WTC11 (cell line): ENCODE measurements around the gene DSC3.

Source experiments
- CREB1 ChIP-seq: sonication (generic); formaldehyde crosslinking; IDR thresholded peaks from 2 replicates; pipeline ENCODE4 v1.8.0; 2023; ENCODE audit warnings: mild to moderate bottlenecking, missing genetic modification reagents
- CTCF ChIP-seq: fragments of 200-600 bp; IDR thresholded peaks from 2 replicates; pipeline ENCODE4 v1.8.0; 2022; ENCODE audit warnings: antibody characterized with exemption
- FOXP4 ChIP-seq: sonication (generic); formaldehyde crosslinking; IDR thresholded peaks from 2 replicates; pipeline ENCODE4 v1.8.0; 2022; ENCODE audit warnings: mild to moderate bottlenecking, missing genetic modification reagents
- IRF1 ChIP-seq: sonication (generic); formaldehyde crosslinking; IDR thresholded peaks from 2 replicates; pipeline ENCODE4 v1.8.0; 2023; ENCODE audit warnings: missing genetic modification reagents
- JUN ChIP-seq: sonication (generic); formaldehyde crosslinking; IDR thresholded peaks from 2 replicates; pipeline ENCODE4 v1.8.0; 2023; ENCODE audit warnings: mild to moderate bottlenecking, missing genetic modification reagents
- NR2C2 ChIP-seq: sonication (generic); formaldehyde crosslinking; IDR thresholded peaks from 2 replicates; pipeline ENCODE4 v1.8.0; 2022; ENCODE audit warnings: mild to moderate bottlenecking, missing genetic modification reagents
- PRDM15 ChIP-seq: sonication (generic); formaldehyde crosslinking; IDR thresholded peaks from 2 replicates; pipeline ENCODE4 v1.8.0; 2022; ENCODE audit warnings: missing genetic modification reagents
- SP1 ChIP-seq: sonication (generic); formaldehyde crosslinking; conservative IDR thresholded peaks from 2 replicates; pipeline ENCODE4 v1.8.1; 2022; ENCODE audit warnings: missing genetic modification reagents
- TEAD4 ChIP-seq: sonication (generic); formaldehyde crosslinking; IDR thresholded peaks from 2 replicates; pipeline ENCODE4 v1.8.0; 2022; ENCODE audit warnings: mild to moderate bottlenecking, missing genetic modification reagents
- ZNF138 ChIP-seq: sonication (generic); formaldehyde crosslinking; conservative IDR thresholded peaks from 2 replicates; pipeline ENCODE4 v1.8.1; 2022; ENCODE audit warnings: mild to moderate bottlenecking, moderate library complexity, missing genetic modification reagents

GRCh38 chr18:30945761-30946160, 96.8 kb downstream of the DSC3 start:
- TF ChIP-seq CTCF (no peak), TEAD4 (CRISPR knock-in tag) (no peak), IRF1 (CRISPR knock-in tag) (no peak), SP1 (CRISPR knock-in tag) (no peak), NR2C2 (CRISPR knock-in tag) (no peak), CREB1 (no peak), ZNF138 (CRISPR knock-in tag) (no peak), PRDM15 (CRISPR knock-in tag) (no peak), FOXP4 (CRISPR knock-in tag) (no peak), JUN (no peak)
